Endodermal cell (in vitro differentiated cells): Measurements from ENCODE around the gene MIA. TPM values are rescaled to one million over a fixed set of nuclear protein-coding genes. Genes with fewer than 3 reads are reported as not detected.

ENCODE experiments used
- DNase-seq: peaks from one replicate; pipeline ENCODE4 v3.0.0-alpha.2; 2017
- H3K27ac ChIP-seq: 2 replicates; pipeline ENCODE4 v1.5.1; 2013; ENCODE audit warnings: mild to moderate bottlenecking, low read depth, low read length, moderate library complexity
- H3K27me3 ChIP-seq: 2 replicates; pipeline ENCODE4 v1.6.1; 2013; ENCODE audit warnings: mild to moderate bottlenecking, low read length, moderate library complexity; ENCODE audit not compliant: insufficient read depth, control insufficient read depth, poor library complexity, severe bottlenecking
- H3K36me3 ChIP-seq: 2 replicates; pipeline ENCODE4 v1.7.0; 2013; ENCODE audit warnings: mild to moderate bottlenecking, low read length, moderate library complexity; ENCODE audit not compliant: control insufficient read depth, insufficient read depth
- H3K4me1 ChIP-seq: one replicate; pipeline ENCODE4 v1.7.0; 2013; ENCODE audit warnings: low read length; ENCODE audit not compliant: control insufficient read depth, insufficient read depth
- H3K4me3 ChIP-seq: 2 replicates; pipeline ENCODE4 v1.5.1; 2013; ENCODE audit warnings: mild to moderate bottlenecking, low read length, moderate library complexity
- H3K9ac ChIP-seq: 2 replicates; pipeline ENCODE4 v1.6.1; 2013; ENCODE audit warnings: mild to moderate bottlenecking, low read length, moderate library complexity; ENCODE audit not compliant: poor library complexity, severe bottlenecking; ENCODE audit errors: extremely low read depth
- H3K9me3 ChIP-seq: 2 replicates; pipeline ENCODE4 v1.6.1; 2013; ENCODE audit warnings: mild to moderate bottlenecking, low read length, moderate library complexity; ENCODE audit not compliant: control insufficient read depth
- H3K27ac Mint-ChIP-seq: 2 replicates; pipeline ENCODE4 v1.8.0; 2020; ENCODE audit warnings: mixed read lengths
- H3K27me3 Mint-ChIP-seq: 2 replicates; pipeline ENCODE4 v1.8.0; 2021; ENCODE audit warnings: mild to moderate bottlenecking, mixed read lengths; ENCODE audit not compliant: insufficient read depth
- H3K36me3 Mint-ChIP-seq: 2 replicates; pipeline ENCODE4 v1.8.0; 2020; ENCODE audit warnings: low read depth, mixed read lengths
- H3K4me1 Mint-ChIP-seq: 2 replicates; pipeline ENCODE4 v1.8.0; 2020; ENCODE audit warnings: mixed read lengths
- H3K4me3 Mint-ChIP-seq: 2 replicates; pipeline ENCODE4 v1.8.0; 2020; ENCODE audit warnings: mild to moderate bottlenecking, moderate library complexity, mixed read lengths
- H3K9me3 Mint-ChIP-seq: 2 replicates; pipeline ENCODE4 v1.8.0; 2020; ENCODE audit warnings: mild to moderate bottlenecking, mixed read lengths
- CTCF ChIP-seq: fragments of 200-600 bp; sonication (generic); conservative IDR thresholded peaks from 2 replicates; pipeline ENCODE4 v1.5.0; 2021; ENCODE audit warnings: antibody characterized with exemption, mild to moderate bottlenecking
- WGBS, 2 experiments: methylation state at CpG; one replicate each; pipeline versions ENCODE4 v1.1.5 to v1.1.7; 2013; ENCODE audit warnings: missing lambda C conversion rate in 2 of 2, mixed read lengths in 1 of 2; ENCODE audit not compliant: insufficient coverage in 1 of 2, insufficient read length in 1 of 2; 5-methylcytosine and 5-hydroxymethylcytosine counted together
- total RNA-seq, 2 donors: library from RNA; stranded (reverse); fragmentation: NEBNext Ultra II Directional in 1 of 2; extraction: Animal tissue kit (Norgen Biotek cat#: 25700) in 1 of 2; gene quantifications; 2 replicates in 1 of 2; 3 replicates in 1 of 2; pipeline ENCODE4 v1.2.1, GENCODE V29; 2021

MIA gene
- total RNA-seq, 2 donors from 2014 or later = not detected

GRCh38 chr19:40800997-40801377 is 25.7 kb downstream of the MIA start:
- H3K4me3 ChIP-seq = peak overlapping the region; percentile 94
- DNase-seq = no peak
- H3K27ac ChIP-seq = no peak overlapping the region
- no peak overlapping the region for H3K9ac ChIP-seq
- H3K9me3 ChIP-seq = no peaks in the 10 kb centered on the region
- peaks cover 29% of the 10 kb centered on the region for H3K4me1 ChIP-seq
- peaks cover 38% of the 10 kb centered on the region for H3K36me3 Mint-ChIP-seq
- WGBS, 2 experiments = 95 to 96% methylated on average over 19 to 27 of the region's 27 CpGs
- H3K4me1 Mint-ChIP-seq = peaks cover 50% of the 10 kb centered on the region
- H3K4me3 Mint-ChIP-seq = peak overlapping the region; percentile 91
- TF ChIP-seq CTCF = no peak
- H3K27me3 ChIP-seq = no peaks in the 10 kb centered on the region
- peak overlapping the region; percentile 26 for H3K27ac Mint-ChIP-seq
- no peaks in the 10 kb centered on the region for H3K9me3 Mint-ChIP-seq
- H3K27me3 Mint-ChIP-seq = no peaks in the 10 kb centered on the region
- peaks cover 59% of the 10 kb centered on the region for H3K36me3 ChIP-seq

- Histone ChIP-seq H3K27me3 (no peaks in the 10 kb centered on the region), H3K9ac (peak overlapping the region; percentile 6), H3K27ac (no peak overlapping the region), H3K4me1 (peaks cover 29% of the 10 kb centered on the region), H3K36me3 (peaks cover 63% of the 10 kb centered on the region), H3K4me3 (peak overlapping the region; percentile 94), H3K9me3 (no peaks in the 10 kb centered on the region)
- WGBS, 2 experiments = 90 to 91% methylated on average over 3 to 11 of the region's 13 CpGs
- Mint-ChIP-seq H3K4me3 (peak overlapping the region; percentile 91), H3K9me3 (no peaks in the 10 kb centered on the region), H3K27me3 (no peaks in the 10 kb centered on the region), H3K36me3 (peaks cover 39% of the 10 kb centered on the region), H3K27ac (peak overlapping the region; percentile 32), H3K4me1 (peaks cover 56% of the 10 kb centered on the region)
- no peak for DNase-seq
- no peak for TF ChIP-seq CTCF
Measured at GRCh38 chr19:40801426-40802299, 26.3 kb downstream of the MIA start.

- Mint-ChIP-seq H3K27ac (peak overlapping the region; percentile 58), H3K27me3 (no peaks in the 10 kb centered on the region), H3K4me3 (peak overlapping the region; percentile 91), H3K4me1 (peaks cover 62% of the 10 kb centered on the region), H3K36me3 (peaks cover 42% of the 10 kb centered on the region), H3K9me3 (no peaks in the 10 kb centered on the region)
- no peaks in the 10 kb centered on the region for H3K27me3 ChIP-seq
- no peak for DNase-seq
- H3K4me1 ChIP-seq = peaks cover 29% of the 10 kb centered on the region
- H3K4me3 ChIP-seq = peak overlapping the region; percentile 94
- H3K9me3 ChIP-seq = no peaks in the 10 kb centered on the region
- H3K27ac ChIP-seq = no peak overlapping the region
- WGBS, 2 experiments = 80 to 82% methylated on average over 7 to 11 of the region's 11 CpGs
- no peak for TF ChIP-seq CTCF
- H3K36me3 ChIP-seq = peaks cover 69% of the 10 kb centered on the region
- peak overlapping the region; percentile 6 for H3K9ac ChIP-seq
Measured at GRCh38 chr19:40802300-40803169, 27.2 kb downstream of the MIA start.
